Chondrocyte (in vitro differentiated cells): ENCODE data around the gene EVI5L. TPM values are rescaled to one million over a fixed set of nuclear protein-coding genes. Genes with fewer than 3 reads are reported as not detected.

Experiments
- DNase-seq: peaks from one replicate; pipeline ENCODE4 v3.0.0; 2021; ENCODE audit warnings: mixed read lengths, low spot score
- H3K27ac Mint-ChIP-seq: one replicate; pipeline ENCODE4 v1.8.0; 2021; ENCODE audit warnings: mild to moderate bottlenecking, moderate library complexity, mixed read lengths; ENCODE audit not compliant: unreplicated experiment
- H3K27me3 Mint-ChIP-seq: 2 replicates; pipeline ENCODE4 v1.8.0; 2021; ENCODE audit warnings: low read depth, mixed read lengths
- H3K36me3 Mint-ChIP-seq: 2 replicates; pipeline ENCODE4 v1.8.0; 2021; ENCODE audit warnings: low read depth, mixed read lengths
- H3K4me1 Mint-ChIP-seq: 2 replicates; pipeline ENCODE4 v1.8.0; 2021; ENCODE audit warnings: low read depth, mild to moderate bottlenecking, mixed read lengths
- H3K4me3 Mint-ChIP-seq: one replicate; pipeline ENCODE4 v1.8.0; 2021; ENCODE audit warnings: mild to moderate bottlenecking, moderate library complexity, mixed read lengths; ENCODE audit not compliant: unreplicated experiment
- H3K9me3 Mint-ChIP-seq: 2 replicates; pipeline ENCODE4 v1.8.0; 2021; ENCODE audit warnings: low read depth, mixed read lengths
- CTCF ChIP-seq: fragments of 200-600 bp; sonication (generic); IDR thresholded peaks from 2 replicates; pipeline ENCODE4 v1.5.0; 2021; ENCODE audit warnings: antibody characterized with exemption, mild to moderate bottlenecking, moderate library complexity
- total RNA-seq: library from RNA; stranded (reverse); gene quantifications from 3 replicates; pipeline ENCODE4 v1.2.1, GENCODE V29; 2021

EVI5L gene
- total RNA-seq, 1 donor from 2014 or later: 27.4 TPM

GRCh38 chr19:7913652-7914051, 83.6 kb downstream of the EVI5L start:
- Mint-ChIP-seq H3K27me3 (no peaks in the 10 kb centered on the region), H3K27ac (no peak overlapping the region), H3K4me1 (peaks cover 14% of the 10 kb centered on the region), H3K9me3 (no peaks in the 10 kb centered on the region), H3K36me3 (peaks cover 14% of the 10 kb centered on the region), H3K4me3 (no peak overlapping the region)
- no peak for DNase-seq
- TF ChIP-seq CTCF: no peak

GRCh38 chr19:7914099-7914498, 84.1 kb downstream of the EVI5L start:
- Mint-ChIP-seq H3K4me3 (no peak overlapping the region), H3K4me1 (peaks cover 14% of the 10 kb centered on the region), H3K27me3 (no peaks in the 10 kb centered on the region), H3K36me3 (peaks cover 14% of the 10 kb centered on the region), H3K9me3 (no peaks in the 10 kb centered on the region), H3K27ac (no peak overlapping the region)
- TF ChIP-seq CTCF: no peak
- DNase-seq: no peak

Other genes starting within 250 kb of the EVI5L start
- gene CAMSAP3, start 234.4 kb upstream of the EVI5L start, total RNA-seq: 0.41 to 0.42 TPM in 2 of 3 replicates, not detected in the other
- gene XAB2, start 200.7 kb upstream of the EVI5L start, total RNA-seq: 26.7 to 29.8 TPM (median 27.4 TPM) in 3 replicates
- gene PET100, start 200.4 kb upstream of the EVI5L start, total RNA-seq: 78.8 to 113 TPM (median 80.7 TPM) in 3 replicates
- gene PCP2, start 196.5 kb upstream of the EVI5L start, total RNA-seq: not detected in 3 replicates
- 2.7 to 10.2 TPM (median 8.1 TPM) in 3 replicates for gene STXBP2, start 193.1 kb upstream of the EVI5L start, total RNA-seq
- gene RETN, start 161.2 kb upstream of the EVI5L start, total RNA-seq: not detected in 3 replicates
- gene MCEMP1, start 153.1 kb upstream of the EVI5L start, total RNA-seq: not detected in 3 replicates
- 94.3 to 107 TPM (median 97.2 TPM) in 3 replicates for gene TRAPPC5, start 149.4 kb upstream of the EVI5L start, total RNA-seq
- not detected in 3 replicates for gene FCER2, start 128.1 kb upstream of the EVI5L start, total RNA-seq
- not detected in 3 replicates for gene CLEC4G, start 98.1 kb upstream of the EVI5L start, total RNA-seq
- not detected in 3 replicates for gene CD209, start 82.7 kb upstream of the EVI5L start, total RNA-seq
- gene CLEC4M, start 67.0 kb upstream of the EVI5L start, total RNA-seq: not detected in 3 replicates
- 0.22 to 0.80 TPM (median 0.38 TPM) in 3 replicates for gene PRR36, start 44.2 kb downstream of the EVI5L start, total RNA-seq
- gene LRRC8E, start 58.3 kb downstream of the EVI5L start, total RNA-seq: 1.9 to 6.9 TPM (median 4.8 TPM) in 3 replicates
- 24.4 to 27.5 TPM (median 25.7 TPM) in 3 replicates for gene MAP2K7, start 73.7 kb downstream of the EVI5L start, total RNA-seq
- 8.1 to 11.6 TPM (median 11.2 TPM) in 3 replicates for gene TGFBR3L, start 84.6 kb downstream of the EVI5L start, total RNA-seq
- 17.1 to 27.9 TPM (median 26.4 TPM) in 3 replicates for gene SNAPC2, start 90.1 kb downstream of the EVI5L start, total RNA-seq
- 21.8 to 41.5 TPM (median 36.0 TPM) in 3 replicates for gene CTXN1, start 95.9 kb downstream of the EVI5L start, total RNA-seq
- 47.1 to 75.4 TPM (median 68.0 TPM) in 3 replicates for gene TIMM44, start 113.4 kb downstream of the EVI5L start, total RNA-seq
- gene ELAVL1, start 175.4 kb downstream of the EVI5L start, total RNA-seq: 67.9 to 80.5 TPM (median 71.9 TPM) in 3 replicates
- gene CCL25, start 222.5 kb downstream of the EVI5L start, total RNA-seq: not detected in 3 replicates